HEK293T (cell line): Measurements from ENCODE around the gene SPTBN5.

Experiments
- CTCF ChIA-PET: fragments of 350-600 bp; formaldehyde crosslinking; extraction: SDS; loops from one replicate; lab custom pipeline; 2021; ENCODE audit warnings: antibody characterized with exemption, inconsistent platforms; lab: Yijun Ruan, JAX
- POLR2A ChIA-PET: fragments of 350-600 bp; formaldehyde crosslinking; extraction: SDS; loops from one replicate; lab custom pipeline; 2020; ENCODE audit warnings: antibody characterized with exemption, inconsistent platforms; lab: Yijun Ruan, JAX
- DNase-seq: peaks from one replicate; pipeline ENCODE4 v3.0.0; 2012; ENCODE audit warnings: mixed read lengths; ENCODE audit errors: extremely low spot score
- ARNT ChIP-seq: fragments of 450-650 bp; IDR thresholded peaks from 2 replicates; pipeline ENCODE4 v1.6.1; 2017; ENCODE audit warnings: mild to moderate bottlenecking
- BHLHE40 ChIP-seq: fragments of 450-650 bp; IDR thresholded peaks from 2 replicates; pipeline ENCODE4 v1.6.1; 2016; ENCODE audit warnings: mild to moderate bottlenecking, moderate library complexity, borderline replicate concordance
- ELF4 ChIP-seq: fragments of 450-650 bp; IDR thresholded peaks from 2 replicates; pipeline ENCODE4 v1.6.1; 2017; ENCODE audit warnings: antibody characterized with exemption
- FOXK2 ChIP-seq: fragments of 450-650 bp; IDR thresholded peaks from 2 replicates; pipeline ENCODE4 v1.6.1; 2016; ENCODE audit warnings: mild to moderate bottlenecking
- HDGF ChIP-seq: fragments of 450-650 bp; IDR thresholded peaks from 2 replicates; pipeline ENCODE4 v1.6.1; 2017; ENCODE audit warnings: antibody characterized with exemption, borderline replicate concordance
- L3MBTL2 ChIP-seq: fragments of 450-650 bp; conservative IDR thresholded peaks from 2 replicates; pipeline ENCODE4 v1.6.1; 2016; ENCODE audit warnings: mild to moderate bottlenecking
- LEF1 ChIP-seq: fragments of 450-650 bp; IDR thresholded peaks from 2 replicates; pipeline ENCODE4 v1.6.1; 2017; ENCODE audit warnings: mild to moderate bottlenecking, borderline replicate concordance
- NFRKB ChIP-seq: fragments of 450-650 bp; IDR thresholded peaks from 2 replicates; pipeline ENCODE4 v1.6.1; 2016; ENCODE audit warnings: mild to moderate bottlenecking, moderate library complexity
- TARDBP ChIP-seq: fragments of 450-650 bp; IDR thresholded peaks from 2 replicates; pipeline ENCODE4 v1.6.1; 2016
- ZNF384 ChIP-seq: fragments of 450-650 bp; IDR thresholded peaks from 2 replicates; pipeline ENCODE4 v1.6.1; 2016

The SPTBN5 gene

GRCh38 chr15:41801850-41802455, 91.9 kb downstream of the SPTBN5 start:
- DNase-seq = no peak
- ChIA-PET POLR2A (no interaction called here), CTCF (interaction anchor here (1.5 kb wide), 1 partner anchor 27 kb away, joined by 5 read pairs; the partner anchor contains the start of gene MAPKBP1)
- TF ChIP-seq NFRKB (no peak), BHLHE40 (no peak), LEF1 (no peak), TARDBP (no peak)

GRCh38 chr15:41801185-41801584, 92.7 kb downstream of the SPTBN5 start:
- DNase-seq = no peak
- TF ChIP-seq ZNF384 (no peak), L3MBTL2 (no peak), TARDBP (no peak), FOXK2 (no peak), NFRKB (no peak)
- POLR2A ChIA-PET = no interaction called here
- CTCF ChIA-PET = interaction anchor here (0.7 kb wide), 1 partner anchor 92 kb away, joined by 3 read pairs; no protein-coding TSS in a partner anchor

GRCh38 chr15:41799488-41799805, 94.4 kb downstream of the SPTBN5 start:
- TF ChIP-seq HDGF (no peak), TARDBP (no peak), ZNF384 (no peak)
- DNase-seq = no peak
- CTCF ChIA-PET = interaction anchor here (0.6 kb wide), 1 partner anchor 285 kb away, joined by 3 read pairs; no protein-coding TSS in a partner anchor
- POLR2A ChIA-PET = no interaction called here

GRCh38 chr15:41798607-41799487, 95.0 kb downstream of the SPTBN5 start:
- DNase-seq = no peak
- TF ChIP-seq LEF1 (no peak), ARNT (no peak), TARDBP (no peak), HDGF (no peak), ELF4 (no peak)
- ChIA-PET POLR2A (no interaction called here), CTCF (no interaction called here)
